SK-N-SH (cell line): ENCODE results near the gene SHROOM1. TPM values are rescaled to one million over a fixed set of nuclear protein-coding genes. Genes with fewer than 3 reads are reported as not detected.
A peak's percentile ranks its signal among the peaks of the same experiment; 100 is the strongest.

Experiments
- CTCF ChIA-PET: fragments of 300-600, 350-600 bp; formaldehyde crosslinking; extraction: SDS; loops from one replicate; lab custom pipeline; 2021; lab: Yijun Ruan, JAX
- POLR2A ChIA-PET: fragments of 350-600 bp; sonication (Branson Sonifier 250); formaldehyde crosslinking; extraction: SDS; loops from one replicate; lab custom pipeline; 2020; ENCODE audit warnings: antibody characterized with exemption, inconsistent platforms; lab: Yijun Ruan, JAX
- DNase-seq: peaks from one replicate; pipeline ENCODE4 v3.0.0; 2012
- H2AFZ ChIP-seq: fragments of 200-600 bp; sonication (generic); 2 replicates; pipeline ENCODE4 v1.8.1; 2016; ENCODE audit warnings: antibody characterized with exemption, mild to moderate bottlenecking, low read depth
- H3F3A ChIP-seq: fragments of 200-600 bp; sonication (generic); replicated peaks from 2 replicates; pipeline ENCODE3; 2016; ENCODE audit warnings: antibody characterized with exemption, mild to moderate bottlenecking; ENCODE audit not compliant: insufficient read depth
- H3K27ac ChIP-seq, 2 experiments: fragments of 200-500 bp in 1 of 2; fragments of 200-600 bp in 1 of 2; sonication (Bioruptor generic) in 1 of 2; sonication (generic), shearing (Covaris generic) in 1 of 2; 2 replicates each; pipeline versions ENCODE4 v1.5.1 to v1.6.1; 2014 to 2016; ENCODE audit warnings: low read depth in 2 of 2, inconsistent platforms in 1 of 2, low read length in 1 of 2, mild to moderate bottlenecking in 1 of 2, mixed read lengths in 1 of 2
- H3K27me3 ChIP-seq: fragments of 200-600 bp; sonication (generic), shearing (Covaris generic); 2 replicates; pipeline ENCODE4 v1.6.1; 2016; ENCODE audit warnings: mixed run types; ENCODE audit not compliant: insufficient read depth
- H3K36me3 ChIP-seq, 2 experiments: fragments of 200-500 bp in 1 of 2; fragments of 200-600 bp in 1 of 2; sonication (Bioruptor generic) in 1 of 2; sonication (generic) in 1 of 2; replicated peaks in 1 of 2; 2 replicates each; pipeline versions ENCODE3 to v1.5.1; 2014 to 2016; ENCODE audit warnings: low read length in 1 of 2, mild to moderate bottlenecking in 1 of 2; ENCODE audit not compliant: insufficient read depth in 2 of 2, control insufficient read depth in 1 of 2
- H3K4me1 ChIP-seq, 2 experiments: fragments of 200-500 bp in 1 of 2; fragments of 200-600 bp in 1 of 2; sonication (Bioruptor generic) in 1 of 2; sonication (generic), shearing (Covaris generic) in 1 of 2; 2 replicates each; pipeline versions ENCODE4 v1.5.1 to v1.6.1; 2014 to 2016; ENCODE audit warnings: low read depth in 1 of 2, low read length in 1 of 2, mixed run types in 1 of 2; ENCODE audit not compliant: insufficient read depth in 2 of 2, control insufficient read depth in 1 of 2
- H3K4me2 ChIP-seq: fragments of 200-600 bp; sonication (generic), shearing (Covaris generic); 2 replicates; pipeline ENCODE4 v1.6.1; 2017; ENCODE audit warnings: mixed run types
- H3K4me3 ChIP-seq, 2 experiments: fragments of 200-500 bp in 1 of 2; fragments of 200-600 bp in 1 of 2; sonication (Bioruptor generic) in 1 of 2; sonication (generic), shearing (Covaris generic) in 1 of 2; 2 replicates each; pipeline versions ENCODE4 v1.5.1 to v1.8.1; 2014 to 2016; ENCODE audit warnings: low read depth in 2 of 2, inconsistent platforms in 1 of 2, low read length in 1 of 2, mild to moderate bottlenecking in 1 of 2, mixed read lengths in 1 of 2, moderate library complexity in 1 of 2
- H3K79me2 ChIP-seq: fragments of 200-600 bp; sonication (generic); 2 replicates; pipeline ENCODE4 v1.8.1; 2017; ENCODE audit warnings: mild to moderate bottlenecking; ENCODE audit not compliant: insufficient read depth
- H3K9ac ChIP-seq: fragments of 200-600 bp; sonication (generic); 2 replicates; pipeline ENCODE4 v1.6.1; 2017; ENCODE audit warnings: mixed run types
- H3K9me2 ChIP-seq: fragments of 200-600 bp; sonication (generic); 2 replicates; pipeline ENCODE4 v1.6.1; 2017; ENCODE audit warnings: mixed run types
- H3K9me3 ChIP-seq: fragments of 200-600 bp; sonication (generic); 2 replicates; pipeline ENCODE4 v1.6.1; 2017; ENCODE audit warnings: mixed run types, mild to moderate bottlenecking, moderate library complexity
- H4K20me1 ChIP-seq: fragments of 200-600 bp; sonication (generic); 2 replicates; pipeline ENCODE4 v1.6.1; 2017; ENCODE audit warnings: mild to moderate bottlenecking, mixed run types; ENCODE audit not compliant: insufficient read depth
- ELF1 ChIP-seq: IDR thresholded peaks from 2 replicates; pipeline ENCODE4 v1.4.0; 2012
- EP300 ChIP-seq, 2 experiments: IDR thresholded peaks; 2 replicates each; pipeline versions ENCODE4 v1.4.0 to v1.6.1; 2012; ENCODE audit warnings: borderline replicate concordance in 1 of 2, low read depth in 1 of 2, low read length in 1 of 2
- FOSL2 ChIP-seq: IDR thresholded peaks from 2 replicates; pipeline ENCODE4 v1.4.0; 2012; ENCODE audit warnings: low read depth, mild to moderate bottlenecking, moderate library complexity, borderline replicate concordance
- FOXM1 ChIP-seq: IDR thresholded peaks from 2 replicates; pipeline ENCODE4 v1.4.0; 2012; ENCODE audit warnings: low read depth, mild to moderate bottlenecking
- MEF2A ChIP-seq: IDR thresholded peaks from 2 replicates; pipeline ENCODE4 v1.4.0; 2012; ENCODE audit warnings: low read depth, borderline replicate concordance
- RCOR1 ChIP-seq: fragments of 150-350 bp; IDR thresholded peaks from 2 replicates; pipeline ENCODE4 v1.6.1; 2017; ENCODE audit warnings: antibody characterized with exemption, low read length
- SIN3A ChIP-seq: IDR thresholded peaks from 2 replicates; pipeline ENCODE4 v1.6.1; 2012; ENCODE audit warnings: low read depth, mild to moderate bottlenecking, low read length, moderate library complexity, borderline replicate concordance
- SMC3 ChIP-seq: IDR thresholded peaks from 2 replicates; pipeline ENCODE4 v1.6.1; 2012; ENCODE audit warnings: low read depth, low read length, improper control_type of control experiment
- TCF12 ChIP-seq: IDR thresholded peaks from 2 replicates; pipeline ENCODE4 v1.4.0; 2012
- TEAD4 ChIP-seq: IDR thresholded peaks from 2 replicates; pipeline ENCODE4 v1.4.0; 2012; ENCODE audit warnings: mild to moderate bottlenecking, borderline replicate concordance; ENCODE audit not compliant: insufficient read depth
- WGBS: methylation state at CpG from one replicate; pipeline ENCODE4 v1.1.6; 2017; ENCODE audit warnings: low lambda C conversion rate; 5-methylcytosine and 5-hydroxymethylcytosine counted together
- polyA plus RNA-seq, 3 experiments: library from polyadenylated mRNA; depleted of rRNA; stranded (reverse); fragments of >200 nt; gene quantifications; 2 replicates each; pipeline ENCODE4 v1.2.3, GENCODE V29; 2012

The SHROOM1 gene
- polyA plus RNA-seq, 1 of the 3 experiments (the other 2 are of a cell fraction): 3.8 TPM

GRCh38 chr5:132840313-132840712 lies 9.9 kb upstream of the SHROOM1 start:
- no peak overlapping the region for H3K27ac ChIP-seq
- no peaks in the 10 kb centered on the region for H3K79me2 ChIP-seq

GRCh38 chr5:132839426-132840301 lies 9.2 kb upstream of the SHROOM1 start:
- no peaks in the 10 kb centered on the region for H4K20me1 ChIP-seq
- ChIA-PET POLR2A (no interaction called here), CTCF (interaction anchor here (1.4 to 2.3 kb wide), 2 partner anchors 9 to 20 kb away, joined by 6 to 9 read pairs; partner anchors contain the start of gene SHROOM1)
- no peak overlapping the region for H3K4me3 ChIP-seq
- H3K36me3 ChIP-seq: no peaks in the 10 kb centered on the region
- 87% methylated on average over 8 of the region's 8 CpGs for WGBS
- peak overlapping the region; percentile 71; the same call in 1 of the 2 replicates for H2AFZ ChIP-seq
- no peak overlapping the region for H3K4me2 ChIP-seq
- H3K4me1 ChIP-seq: no peaks in the 10 kb centered on the region; a peak in 2 of 4 replicates
- no peak for DNase-seq
- no peaks in the 10 kb centered on the region for H3K9me3 ChIP-seq
- TF ChIP-seq TEAD4 (no peak), ELF1 (no peak), FOXM1 (no peak), TCF12 (no peak), SMC3 (no peak), FOSL2 (no peak)
- H3K9me2 ChIP-seq: no peaks in the 10 kb centered on the region
- no peaks in the 10 kb centered on the region for H3K27me3 ChIP-seq
- no peak overlapping the region for H3K9ac ChIP-seq
- H3K27ac ChIP-seq: no peak overlapping the region; a peak in 1 of 4 replicates
- H3F3A ChIP-seq: no peaks in the 10 kb centered on the region
- H3K79me2 ChIP-seq: no peaks in the 10 kb centered on the region

More at GRCh38 chr5:132840313-132840712, 9.9 kb upstream of the SHROOM1 start:
- no peaks in the 10 kb centered on the region for H4K20me1 ChIP-seq
- ChIA-PET POLR2A (no interaction called here), CTCF (interaction anchor here (1.4 to 2.3 kb wide), 2 partner anchors 10 to 20 kb away, joined by 6 to 9 read pairs; partner anchors contain the start of gene SHROOM1)
- no peak overlapping the region for H3K4me2 ChIP-seq
- no peaks in the 10 kb centered on the region for H3F3A ChIP-seq
- TF ChIP-seq MEF2A (no peak), RCOR1 (no peak), ELF1 (no peak), SIN3A (no peak), EP300 (IDR thresholded peaks at IDR 0.05; ENCODE audit: borderline replicate concordance in 1 of 2, low read depth in 1 of 2, low read length in 1 of 2) (no peak), FOSL2 (no peak)
- DNase-seq: no peak
- H3K9ac ChIP-seq: no peak overlapping the region
- WGBS: 79% methylated on average over 3 of the region's 3 CpGs
- H3K27me3 ChIP-seq: no peaks in the 10 kb centered on the region
- no peak overlapping the region for H3K4me3 ChIP-seq
- H2AFZ ChIP-seq: peak overlapping the region; percentile 71; the same call in 1 of the 2 replicates
- H3K4me1 ChIP-seq: no peaks in the 10 kb centered on the region; a peak in 2 of 4 replicates
- H3K36me3 ChIP-seq: no peaks in the 10 kb centered on the region
- H3K9me3 ChIP-seq: no peaks in the 10 kb centered on the region
- no peaks in the 10 kb centered on the region for H3K9me2 ChIP-seq
